ENCODE results near the gene LRRC7.

The LRRC7 gene

DNA sequence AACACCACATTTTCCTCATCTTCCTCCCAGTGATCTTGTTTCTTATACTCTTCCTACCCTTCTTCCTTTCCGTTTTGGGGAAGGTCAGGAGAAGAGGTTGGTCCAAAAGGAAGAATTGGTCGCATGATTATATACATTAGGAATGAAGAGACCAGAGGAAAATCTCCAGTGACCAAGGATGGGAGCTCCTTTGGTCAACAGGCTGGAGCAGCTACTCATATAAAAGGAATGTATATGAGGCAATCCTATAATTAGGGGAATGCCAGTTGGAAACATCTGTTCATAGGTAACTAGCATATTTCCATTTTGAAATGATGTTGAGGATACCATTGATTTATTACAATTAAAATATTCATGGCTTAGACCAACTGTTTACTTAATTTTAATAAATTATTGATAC, 523.2 kb downstream of the LRRC7 start:
- TF ChIP-seq EZH2 (IDR thresholded peaks at IDR 0.05): no peak
- no peak for TF ChIP-seq FOXP2 (optimal IDR thresholded peaks at IDR 0.05; ENCODE audit: control extremely low read depth, extremely low read length, insufficient read depth)
- no peak for TF ChIP-seq POLR2AphosphoS5 (IDR thresholded peaks at IDR 0.05; ENCODE audit: borderline replicate concordance, low read depth, low read length)
- DNase-seq (ENCODE audit: low read depth, low spot score): no peak
- Histone ChIP-seq H3K9ac (ENCODE audit: insufficient read length) (no peak overlapping the region), H3K27ac (no peak overlapping the region), H3K36me3 (ENCODE audit: insufficient read depth, low read length) (no peaks in the 10 kb centered on the region), H3K9me3 (ENCODE audit: low read depth, low read length) (no peaks in the 10 kb centered on the region), H3K4me3 (no peak overlapping the region)

DNA sequence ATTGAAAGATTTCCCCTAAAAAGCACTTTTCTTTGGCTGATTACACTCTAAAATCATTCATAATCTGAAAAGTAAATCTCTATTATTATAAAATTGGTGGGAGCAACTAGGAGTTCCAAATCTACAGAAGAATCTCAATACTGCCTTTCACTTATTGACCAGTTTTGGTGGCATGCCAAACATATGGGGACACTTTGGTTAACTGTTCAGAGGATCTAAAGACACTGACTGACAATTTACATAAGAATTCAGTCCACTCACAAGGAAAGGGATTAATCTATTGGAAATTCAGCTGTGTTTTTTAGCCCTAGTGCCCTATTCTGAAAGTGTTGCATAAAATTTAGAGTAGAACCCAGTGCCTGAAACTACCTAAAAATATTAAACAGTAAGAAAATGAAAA, 524.1 kb downstream of the LRRC7 start:
- no peaks in the 10 kb centered on the region for H3K36me3 ChIP-seq (ENCODE audit: insufficient read depth, low read length)
- H3K9ac ChIP-seq (ENCODE audit: insufficient read length): no peak overlapping the region
- no peak overlapping the region for H3K27ac ChIP-seq
- TF ChIP-seq EZH2 (IDR thresholded peaks at IDR 0.05): no peak
- TF ChIP-seq POLR2AphosphoS5 (IDR thresholded peaks at IDR 0.05; ENCODE audit: borderline replicate concordance, low read depth, low read length): no peak
- TF ChIP-seq FOXP2 (optimal IDR thresholded peaks at IDR 0.05; ENCODE audit: control extremely low read depth, extremely low read length, insufficient read depth): no peak
- no peaks in the 10 kb centered on the region for H3K9me3 ChIP-seq (ENCODE audit: low read depth, low read length)
- no peak for DNase-seq (ENCODE audit: low read depth, low spot score)
- H3K4me3 ChIP-seq: no peak overlapping the region

DNA sequence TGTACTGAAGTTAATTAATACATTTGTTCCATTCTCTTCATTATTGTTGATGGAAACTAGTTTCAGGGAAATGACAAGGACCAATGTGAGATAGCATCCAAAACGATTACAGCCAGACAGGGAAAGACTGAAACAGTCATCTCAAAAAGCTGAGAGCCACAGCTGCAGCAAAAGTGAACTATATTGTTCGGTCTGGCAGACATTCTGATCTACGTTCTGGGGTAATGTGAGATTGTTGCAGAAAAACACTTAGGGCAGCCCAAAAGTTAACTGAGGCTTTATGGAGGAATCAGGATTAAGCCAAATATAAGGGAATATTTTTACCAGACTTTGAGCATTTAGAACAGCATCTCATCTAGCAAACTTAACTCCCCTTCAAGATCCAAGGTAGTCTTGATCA, 524.8 kb downstream of the LRRC7 start:
- H3K9ac ChIP-seq (ENCODE audit: insufficient read length): no peak overlapping the region
- no peak for TF ChIP-seq POLR2AphosphoS5 (IDR thresholded peaks at IDR 0.05; ENCODE audit: borderline replicate concordance, low read depth, low read length)
- TF ChIP-seq EZH2 (IDR thresholded peaks at IDR 0.05): no peak
- no peak for TF ChIP-seq FOXP2 (optimal IDR thresholded peaks at IDR 0.05; ENCODE audit: control extremely low read depth, extremely low read length, insufficient read depth)
- no peak overlapping the region for H3K27ac ChIP-seq
- no peak overlapping the region for H3K4me3 ChIP-seq
- H3K9me3 ChIP-seq (ENCODE audit: low read depth, low read length): no peaks in the 10 kb centered on the region
- no peak for DNase-seq (ENCODE audit: low read depth, low spot score)
- no peaks in the 10 kb centered on the region for H3K36me3 ChIP-seq (ENCODE audit: insufficient read depth, low read length)

GRCh38 chr1:70093250-70093975, 525.7 kb downstream of the LRRC7 start:
- Histone ChIP-seq H3K36me3 (ENCODE audit: insufficient read depth, low read length) (no peaks in the 10 kb centered on the region), H3K4me3 (no peak overlapping the region), H3K9ac (ENCODE audit: insufficient read length) (no peak overlapping the region), H3K27ac (no peak overlapping the region), H3K9me3 (ENCODE audit: low read depth, low read length) (no peaks in the 10 kb centered on the region)
- peak; percentile 70 for DNase-seq (ENCODE audit: low read depth, low spot score)
- TF ChIP-seq FOXP2 (optimal IDR thresholded peaks at IDR 0.05; ENCODE audit: control extremely low read depth, extremely low read length, insufficient read depth) (no peak), POLR2AphosphoS5 (IDR thresholded peaks at IDR 0.05; ENCODE audit: borderline replicate concordance, low read depth, low read length) (no peak), EZH2 (IDR thresholded peaks at IDR 0.05) (no peak)

DNA sequence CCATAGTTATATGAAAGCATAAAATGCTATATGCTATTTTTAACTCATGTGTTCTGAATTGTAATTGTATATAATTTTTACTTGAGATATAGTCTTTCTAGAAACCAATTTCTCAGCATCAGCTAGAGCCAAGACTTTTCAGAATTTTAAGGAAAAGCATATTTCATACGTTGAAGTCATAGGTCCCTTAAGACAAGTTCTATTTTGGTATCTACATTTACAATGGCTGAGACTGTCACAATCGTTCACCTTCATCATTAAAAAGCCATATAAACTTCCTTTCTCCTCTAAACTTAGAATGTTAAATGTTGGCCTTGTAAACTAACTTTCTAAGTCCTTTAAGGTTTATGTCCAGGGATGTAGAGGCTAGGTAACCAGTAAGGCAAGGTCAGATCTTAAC, 533.5 kb downstream of the LRRC7 start:
- DNase-seq (ENCODE audit: low read depth, low spot score): no peak
- no peaks in the 10 kb centered on the region for H3K9me3 ChIP-seq (ENCODE audit: low read depth, low read length)
- H3K9ac ChIP-seq (ENCODE audit: insufficient read length): no peak overlapping the region
- H3K27ac ChIP-seq: no peak overlapping the region
- TF ChIP-seq EZH2 (IDR thresholded peaks at IDR 0.05): no peak
- no peak for TF ChIP-seq POLR2AphosphoS5 (IDR thresholded peaks at IDR 0.05; ENCODE audit: borderline replicate concordance, low read depth, low read length)
- no peak for TF ChIP-seq FOXP2 (optimal IDR thresholded peaks at IDR 0.05; ENCODE audit: control extremely low read depth, extremely low read length, insufficient read depth)
- no peaks in the 10 kb centered on the region for H3K36me3 ChIP-seq (ENCODE audit: insufficient read depth, low read length)
- no peak overlapping the region for H3K4me3 ChIP-seq

- H3K4me3 ChIP-seq: no peak overlapping the region
- no peak overlapping the region for H3K27ac ChIP-seq
- H3K9me3 ChIP-seq (ENCODE audit: low read depth, low read length): no peaks in the 10 kb centered on the region
- no peak for DNase-seq (ENCODE audit: low read depth, low spot score)
- no peak overlapping the region for H3K9ac ChIP-seq (ENCODE audit: insufficient read length)
- H3K36me3 ChIP-seq (ENCODE audit: insufficient read depth, low read length): no peaks in the 10 kb centered on the region
- no peak for TF ChIP-seq POLR2AphosphoS5 (IDR thresholded peaks at IDR 0.05; ENCODE audit: borderline replicate concordance, low read depth, low read length)
- no peak for TF ChIP-seq EZH2 (IDR thresholded peaks at IDR 0.05)
- no peak for TF ChIP-seq FOXP2 (optimal IDR thresholded peaks at IDR 0.05; ENCODE audit: control extremely low read depth, extremely low read length, insufficient read depth)
Measured at GRCh38 chr1:70101774-70102173, 534.1 kb downstream of the LRRC7 start.

- no peaks in the 10 kb centered on the region for H3K36me3 ChIP-seq (ENCODE audit: insufficient read depth, low read length)
- H3K9ac ChIP-seq (ENCODE audit: insufficient read length): no peak overlapping the region
- H3K4me3 ChIP-seq: no peak overlapping the region
- no peaks in the 10 kb centered on the region for H3K9me3 ChIP-seq (ENCODE audit: low read depth, low read length)
- TF ChIP-seq EZH2 (IDR thresholded peaks at IDR 0.05) (no peak), FOXP2 (optimal IDR thresholded peaks at IDR 0.05; ENCODE audit: control extremely low read depth, extremely low read length, insufficient read depth) (no peak), POLR2AphosphoS5 (IDR thresholded peaks at IDR 0.05; ENCODE audit: borderline replicate concordance, low read depth, low read length) (no peak)
- no peak for DNase-seq (ENCODE audit: low read depth, low spot score)
- H3K27ac ChIP-seq: no peak overlapping the region
Measured at GRCh38 chr1:70103770-70104169, 536.0 kb downstream of the LRRC7 start.

GRCh38 chr1:70109241-70109640, 541.5 kb downstream of the LRRC7 start:
- TF ChIP-seq POLR2AphosphoS5 (IDR thresholded peaks at IDR 0.05; ENCODE audit: borderline replicate concordance, low read depth, low read length): no peak
- no peak for TF ChIP-seq FOXP2 (optimal IDR thresholded peaks at IDR 0.05; ENCODE audit: control extremely low read depth, extremely low read length, insufficient read depth)
- no peak for TF ChIP-seq EZH2 (IDR thresholded peaks at IDR 0.05)
- H3K9ac ChIP-seq (ENCODE audit: insufficient read length): no peak overlapping the region
- no peak overlapping the region for H3K4me3 ChIP-seq
- DNase-seq (ENCODE audit: low read depth, low spot score): no peak
- H3K27ac ChIP-seq: no peak overlapping the region
- no peaks in the 10 kb centered on the region for H3K36me3 ChIP-seq (ENCODE audit: insufficient read depth, low read length)
- no peaks in the 10 kb centered on the region for H3K9me3 ChIP-seq (ENCODE audit: low read depth, low read length)

DNA sequence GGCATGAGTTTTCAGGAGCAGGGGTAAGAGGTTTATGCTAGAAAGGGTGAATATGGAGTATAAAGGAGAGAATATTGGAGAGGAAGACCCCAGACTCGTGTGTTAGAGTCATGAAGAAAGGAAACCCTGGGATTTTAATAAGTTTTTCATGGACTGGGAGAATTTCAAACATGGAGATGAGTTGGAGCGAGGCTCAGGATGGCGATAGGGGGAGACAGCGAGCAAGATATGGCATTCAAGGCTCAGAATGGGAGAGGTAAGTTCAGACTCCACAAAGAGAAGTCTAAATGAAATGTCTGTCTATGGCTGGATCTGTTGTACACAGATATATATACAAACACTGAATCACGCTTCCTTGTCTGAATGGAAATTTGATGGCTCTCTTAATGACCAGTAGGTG, 545.1 kb downstream of the LRRC7 start:
- TF ChIP-seq FOXP2 (optimal IDR thresholded peaks at IDR 0.05; ENCODE audit: control extremely low read depth, extremely low read length, insufficient read depth) (no peak), POLR2AphosphoS5 (IDR thresholded peaks at IDR 0.05; ENCODE audit: borderline replicate concordance, low read depth, low read length) (no peak), EZH2 (IDR thresholded peaks at IDR 0.05) (no peak)
- H3K9me3 ChIP-seq (ENCODE audit: low read depth, low read length): no peaks in the 10 kb centered on the region
- H3K36me3 ChIP-seq (ENCODE audit: insufficient read depth, low read length): no peaks in the 10 kb centered on the region
- DNase-seq (ENCODE audit: low read depth, low spot score): no peak
- no peak overlapping the region for H3K4me3 ChIP-seq
- no peak overlapping the region for H3K9ac ChIP-seq (ENCODE audit: insufficient read length)
- H3K27ac ChIP-seq: no peak overlapping the region

Measured in SK-N-MC (cell line).